Endometrial microvascular endothelial cells (primary cell): Measurements from ENCODE around the gene SP2. TPM values are rescaled to one million over a fixed set of nuclear protein-coding genes. Genes with fewer than 3 reads are reported as not detected.

ENCODE experiments used
- total RNA-seq: library from RNA; depleted of rRNA; stranded (reverse); fragments of >200 nt; gene quantifications from one replicate; pipeline ENCODE4 v1.2.3, GENCODE V29; 2015; ENCODE audit errors: inconsistent ontology term

Gene SP2
- total RNA-seq, 1 donor from 2014 or later: 1.4 TPM

Other genes starting within 250 kb of the SP2 start
- gene KPNB1, start 246.3 kb upstream of the SP2 start, total RNA-seq: 488 TPM
- gene TBKBP1, start 202.1 kb upstream of the SP2 start, total RNA-seq: 39.1 TPM
- gene TBX21, start 163.0 kb upstream of the SP2 start, total RNA-seq: not detected
- gene OSBPL7, start 74.4 kb upstream of the SP2 start, total RNA-seq: 13.6 TPM
- 41.9 TPM for gene MRPL10, start 64.7 kb upstream of the SP2 start, total RNA-seq
- not detected for gene LRRC46, start 64.6 kb upstream of the SP2 start, total RNA-seq
- 32.3 TPM for gene SCRN2, start 55.0 kb upstream of the SP2 start, total RNA-seq
- 0.56 TPM for gene SP6, start 45.1 kb upstream of the SP2 start, total RNA-seq
- 42.4 TPM for gene PNPO, start 45.3 kb downstream of the SP2 start, total RNA-seq
- gene PRR15L, start 61.6 kb downstream of the SP2 start, total RNA-seq: not detected
- 60.1 TPM for gene CDK5RAP3, start 74.9 kb downstream of the SP2 start, total RNA-seq
- 18.2 TPM for gene COPZ2, start 141.6 kb downstream of the SP2 start, total RNA-seq
- 115 TPM for gene NFE2L1, start 152.1 kb downstream of the SP2 start, total RNA-seq
- gene CBX1, start 205.2 kb downstream of the SP2 start, total RNA-seq: 58.4 TPM
- 27.2 TPM for gene SNX11, start 211.5 kb downstream of the SP2 start, total RNA-seq